HEK293T (cell line): Measurements from ENCODE around the gene LAMB2.
A peak's percentile ranks its signal among the peaks of the same experiment; 100 is the strongest.

Source experiments
- CTCF ChIA-PET: fragments of 350-600 bp; formaldehyde crosslinking; extraction: SDS; loops from one replicate; lab custom pipeline; 2021; ENCODE audit warnings: antibody characterized with exemption, inconsistent platforms; lab: Yijun Ruan, JAX
- POLR2A ChIA-PET: fragments of 350-600 bp; formaldehyde crosslinking; extraction: SDS; loops from one replicate; lab custom pipeline; 2020; ENCODE audit warnings: antibody characterized with exemption, inconsistent platforms; lab: Yijun Ruan, JAX
- DNase-seq: peaks from one replicate; pipeline ENCODE4 v3.0.0; 2012; ENCODE audit warnings: mixed read lengths; ENCODE audit errors: extremely low spot score
- ARNT ChIP-seq: fragments of 450-650 bp; IDR thresholded peaks from 2 replicates; pipeline ENCODE4 v1.6.1; 2017; ENCODE audit warnings: mild to moderate bottlenecking
- BHLHE40 ChIP-seq: fragments of 450-650 bp; IDR thresholded peaks from 2 replicates; pipeline ENCODE4 v1.6.1; 2016; ENCODE audit warnings: mild to moderate bottlenecking, moderate library complexity, borderline replicate concordance
- CTBP1 ChIP-seq: fragments of 450-650 bp; IDR thresholded peaks from 2 replicates; pipeline ENCODE4 v1.6.1; 2016; ENCODE audit warnings: borderline replicate concordance
- ELF4 ChIP-seq: fragments of 450-650 bp; IDR thresholded peaks from 2 replicates; pipeline ENCODE4 v1.6.1; 2017; ENCODE audit warnings: antibody characterized with exemption
- FOXA1 ChIP-seq: fragments of 450-650 bp; IDR thresholded peaks from 2 replicates; pipeline ENCODE4 v1.6.1; 2016; ENCODE audit warnings: mild to moderate bottlenecking
- FOXK2 ChIP-seq: fragments of 450-650 bp; IDR thresholded peaks from 2 replicates; pipeline ENCODE4 v1.6.1; 2016; ENCODE audit warnings: mild to moderate bottlenecking
- FOXM1 ChIP-seq: fragments of 450-650 bp; IDR thresholded peaks from 2 replicates; pipeline ENCODE4 v1.6.1; 2017; ENCODE audit warnings: mild to moderate bottlenecking, borderline replicate concordance
- HDGF ChIP-seq: fragments of 450-650 bp; IDR thresholded peaks from 2 replicates; pipeline ENCODE4 v1.6.1; 2017; ENCODE audit warnings: antibody characterized with exemption, borderline replicate concordance
- L3MBTL2 ChIP-seq: fragments of 450-650 bp; conservative IDR thresholded peaks from 2 replicates; pipeline ENCODE4 v1.6.1; 2016; ENCODE audit warnings: mild to moderate bottlenecking
- LEF1 ChIP-seq: fragments of 450-650 bp; IDR thresholded peaks from 2 replicates; pipeline ENCODE4 v1.6.1; 2017; ENCODE audit warnings: mild to moderate bottlenecking, borderline replicate concordance
- NFRKB ChIP-seq: fragments of 450-650 bp; IDR thresholded peaks from 2 replicates; pipeline ENCODE4 v1.6.1; 2016; ENCODE audit warnings: mild to moderate bottlenecking, moderate library complexity
- PKNOX1 ChIP-seq: fragments of 450-650 bp; IDR thresholded peaks from 2 replicates; pipeline ENCODE4 v1.6.1; 2016
- SP1 ChIP-seq: fragments of 450-650 bp; IDR thresholded peaks from 2 replicates; pipeline ENCODE4 v1.6.1; 2017
- SUZ12 ChIP-seq: fragments of 450-650 bp; IDR thresholded peaks from 2 replicates; pipeline ENCODE4 v1.6.1; 2016; ENCODE audit warnings: mild to moderate bottlenecking
- TARDBP ChIP-seq: fragments of 450-650 bp; IDR thresholded peaks from 2 replicates; pipeline ENCODE4 v1.6.1; 2016
- ZNF384 ChIP-seq: fragments of 450-650 bp; IDR thresholded peaks from 2 replicates; pipeline ENCODE4 v1.6.1; 2016

The LAMB2 gene

DNA sequence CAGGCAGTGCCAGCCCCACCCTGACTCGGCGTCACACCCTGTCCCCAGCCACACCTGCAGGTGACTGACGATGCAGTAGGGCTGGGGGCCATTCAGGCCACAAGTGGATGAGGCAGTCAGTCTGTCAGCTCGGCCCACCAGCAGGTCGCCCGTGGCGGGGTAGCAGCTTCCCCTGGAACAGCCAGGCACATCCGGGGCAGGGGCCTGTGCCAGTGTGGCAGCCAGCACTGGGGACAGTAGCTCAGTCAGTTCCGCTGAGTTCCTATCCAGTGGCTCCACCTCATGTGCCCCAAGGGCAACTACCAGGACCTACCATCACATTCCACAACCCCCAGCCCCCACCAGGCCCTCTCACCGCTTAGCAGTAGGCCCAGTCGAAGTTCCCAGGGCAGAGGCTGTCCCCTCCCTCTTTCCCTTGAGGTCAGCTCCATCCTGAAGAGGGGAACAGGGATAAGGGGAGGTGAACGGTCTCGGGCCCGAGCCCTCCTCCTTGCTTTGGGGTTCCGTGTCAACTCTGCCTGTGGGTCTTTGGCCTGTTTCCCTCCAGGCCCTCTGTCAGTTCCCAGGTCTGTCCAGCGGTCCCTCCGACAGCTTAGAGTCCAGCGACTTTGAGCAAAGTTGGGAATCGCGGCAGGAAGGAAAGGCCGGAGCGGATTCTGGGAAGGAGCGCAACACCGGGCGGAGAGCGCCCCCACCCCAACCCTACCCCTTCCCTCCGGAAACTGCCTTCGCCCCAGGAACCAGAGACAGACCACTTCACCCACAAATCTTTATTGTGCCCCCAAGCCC is at the start of gene LAMB2:
Gene LAMB2 (minus strand): TSS at position 614 of the 789 bp plus-strand sequence. CDS start 183 bp downstream, at position 431.
- peak; percentile 44; the same call in 1 of the 2 replicates for TF ChIP-seq FOXM1
- no peak for TF ChIP-seq FOXK2
- no peak for TF ChIP-seq PKNOX1
- ChIA-PET POLR2A (interaction anchor here (0.7 to 5.2 kb wide), 14 partner anchors 8 to 297 kb away, joined by 3 to 66 read pairs (median 4); partner anchors contain the start of genes IMPDH2, NDUFAF3, NICN1 and QARS1), CTCF (interaction anchor here (0.5 to 1.2 kb wide), 6 partner anchors 26 to 182 kb away, joined by 3 to 6 read pairs (median 3); partner anchors contain the start of genes NDUFAF3 and QARS1)
- DNase-seq: peak; percentile 76

DNA sequence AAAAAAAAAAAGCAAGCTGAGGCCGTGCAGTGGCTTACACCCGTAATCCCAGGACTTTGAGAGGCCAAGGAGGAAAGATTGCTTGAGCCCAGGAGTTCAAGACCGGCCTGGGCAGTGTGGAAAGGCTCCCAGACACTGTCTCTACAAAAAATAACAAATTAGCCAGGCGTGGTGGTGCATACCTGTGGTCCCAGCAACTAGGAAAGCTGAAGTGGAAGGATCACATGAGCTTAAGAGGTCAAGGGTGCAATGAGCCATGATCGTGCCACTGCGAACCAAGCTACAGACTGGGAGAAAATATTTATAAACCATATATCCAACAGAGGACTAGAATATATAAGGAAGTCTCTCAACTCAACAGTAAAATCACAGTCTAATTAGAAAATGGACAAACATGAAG is 48.5 kb upstream of the LAMB2 start:
- CTCF ChIA-PET: no interaction called here
- POLR2A ChIA-PET: interaction anchor here (1.0 kb wide), 1 partner anchor 159 kb away, joined by 3 read pairs; the partner anchor contains the start of gene USP4
- TF ChIP-seq CTBP1 (no peak), ELF4 (no peak)
- no peak for DNase-seq

DNA sequence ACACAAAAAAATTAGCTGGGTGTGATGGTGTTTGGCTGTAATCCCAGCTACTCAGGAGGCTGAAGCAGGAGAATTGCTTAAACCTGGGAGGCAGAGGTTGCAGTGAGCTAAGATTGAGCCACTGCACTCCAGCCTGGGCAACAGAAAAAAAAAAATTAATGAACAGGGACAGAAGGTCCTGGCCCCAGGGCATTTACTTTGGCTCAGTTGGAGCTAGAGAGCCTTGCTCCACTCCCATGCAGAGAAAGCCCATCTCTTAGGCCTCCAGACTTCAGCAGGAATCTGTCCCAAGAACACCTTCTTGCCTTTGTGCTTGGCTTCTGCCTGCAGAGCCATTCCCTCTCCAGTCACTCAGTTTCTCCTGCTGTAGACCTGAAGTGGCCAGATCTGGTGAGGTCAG is 47.3 kb upstream of the LAMB2 start:
- CTCF ChIA-PET: no interaction called here
- TF ChIP-seq FOXK2: no peak
- TF ChIP-seq PKNOX1: no peak
- no peak for TF ChIP-seq TARDBP
- no peak for TF ChIP-seq SP1
- DNase-seq: no peak
- POLR2A ChIA-PET: no interaction called here

GRCh38 chr3:49177073-49177472 is 44.2 kb upstream of the LAMB2 start:
- no peak for TF ChIP-seq CTBP1
- TF ChIP-seq ARNT: no peak
- no peak for TF ChIP-seq SP1
- no peak for TF ChIP-seq ZNF384
- no peak for TF ChIP-seq LEF1
- TF ChIP-seq SUZ12: no peak
- TF ChIP-seq BHLHE40: no peak
- no peak for TF ChIP-seq NFRKB
- TF ChIP-seq ELF4: no peak
- TF ChIP-seq FOXK2: no peak
- TF ChIP-seq FOXA1: no peak
- no peak for TF ChIP-seq PKNOX1
- no peak for TF ChIP-seq L3MBTL2
- no peak for TF ChIP-seq HDGF
- TF ChIP-seq TARDBP: no peak
- no peak for TF ChIP-seq FOXM1
- no peak for DNase-seq
- CTCF ChIA-PET: no interaction called here
- POLR2A ChIA-PET: no interaction called here

DNA sequence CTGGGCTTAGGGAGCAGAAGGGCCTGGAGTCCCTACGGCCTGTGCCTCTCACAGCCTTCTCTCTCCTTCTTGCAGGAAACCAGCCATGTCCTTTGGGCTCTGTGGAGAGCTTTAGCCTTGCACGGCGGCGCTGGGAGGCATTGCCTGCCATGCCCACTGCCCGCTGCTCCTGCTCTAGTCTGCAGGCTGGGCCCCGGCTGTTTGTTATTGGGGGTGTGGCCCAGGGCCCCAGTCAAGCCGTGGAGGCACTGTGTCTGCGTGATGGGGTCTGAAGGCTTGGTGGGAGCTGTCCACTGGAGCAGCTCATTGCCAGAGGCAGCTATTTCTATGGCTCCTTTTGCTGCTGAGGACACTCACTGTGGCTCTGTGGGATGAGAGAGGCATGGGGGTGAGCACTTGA is 42.7 kb upstream of the LAMB2 start:
- ChIA-PET CTCF (no interaction called here), POLR2A (no interaction called here)
- TF ChIP-seq HDGF (no peak), CTBP1 (no peak), PKNOX1 (no peak), TARDBP (no peak), FOXM1 (no peak), ZNF384 (no peak), BHLHE40 (no peak), ELF4 (no peak), ARNT (no peak), SP1 (no peak)
- no peak for DNase-seq

GRCh38 chr3:49174397-49174985 is 41.6 kb upstream of the LAMB2 start:
- no peak for DNase-seq
- TF ChIP-seq HDGF: no peak
- CTCF ChIA-PET: no interaction called here
- POLR2A ChIA-PET: no interaction called here
